Thymus (tissue), 11 donors: ENCODE measurements around the gene VEZT. TPM values are rescaled to one million over a fixed set of nuclear protein-coding genes. Genes with fewer than 3 reads are reported as not detected.
"Not testable (repeated sequence)": the region's sequence is repeated elsewhere in the genome, so short reads cannot be mapped to it uniquely, and the experiment has no call there.

Experiments
- DNase-seq, 9 donors: peaks; one replicate each; pipeline ENCODE4 v3.0.0-alpha.2; 2013; ENCODE audit warnings: low spot score in 9 of 9, low read depth in 6 of 9, missing footprints in 1 of 9
- H3K27ac ChIP-seq, 2 donors: one replicate each; pipeline ENCODE4 v1.5.1; 2013; ENCODE audit warnings: control low read depth in 1 of 2, low read depth in 1 of 2, low read length in 1 of 2, mild to moderate bottlenecking in 1 of 2, moderate library complexity in 1 of 2
- H3K27me3 ChIP-seq, 2 donors: one replicate each; pipeline ENCODE4 v1.5.1; 2013; ENCODE audit warnings: low read length in 1 of 2; ENCODE audit not compliant: control insufficient read depth in 2 of 2, insufficient read depth in 1 of 2
- H3K36me3 ChIP-seq, 2 donors: one replicate each; pipeline ENCODE4 v1.5.1; 2013; ENCODE audit warnings: low read length in 1 of 2, mild to moderate bottlenecking in 1 of 2, moderate library complexity in 1 of 2; ENCODE audit not compliant: control insufficient read depth in 2 of 2, insufficient read depth in 2 of 2
- H3K4me1 ChIP-seq, 2 donors: one replicate each; pipeline ENCODE4 v1.5.1; 2013; ENCODE audit warnings: low read length in 2 of 2; ENCODE audit not compliant: control insufficient read depth in 2 of 2, insufficient read depth in 2 of 2
- H3K4me3 ChIP-seq, 2 donors: one replicate each; pipeline ENCODE4 v1.5.1; 2013; ENCODE audit warnings: low read length in 2 of 2, control low read depth in 1 of 2, mild to moderate bottlenecking in 1 of 2
- H3K9me3 ChIP-seq, 2 donors: one replicate each; pipeline ENCODE4 v1.5.1; 2013; ENCODE audit warnings: low read length in 1 of 2, mild to moderate bottlenecking in 1 of 2; ENCODE audit not compliant: control insufficient read depth in 2 of 2, insufficient read depth in 1 of 2
- WGBS: extraction: QIAGEN DNeasy Blood & Tissue Kit; methylation state at CpG from one replicate; pipeline ENCODE4 v1.1.7; 2013; 5-methylcytosine and 5-hydroxymethylcytosine counted together
- polyA plus RNA-seq: library from polyadenylated mRNA; stranded (reverse); fragments of 200-250 nt; gene quantifications from one replicate; pipeline ENCODE4 v1.2.3, GENCODE V29; 2013
- total RNA-seq: library from RNA; stranded (reverse); fragments of 120-200 nt; gene quantifications from one replicate; pipeline ENCODE4 v1.2.4, GENCODE V29; 2013
- donor health status: healthy.

Gene VEZT
- total and polyA plus RNA-seq, 2 donors: 51.4 to 54.4 TPM

GRCh38 chr12:95324246-95324645 lies 106.6 kb downstream of the VEZT start:
- not testable (repeated sequence) for DNase-seq
- 94% methylated on average over 7 of the region's 7 CpGs for WGBS

GRCh38 chr12:95325501-95325900 lies 107.9 kb downstream of the VEZT start:
- Histone ChIP-seq H3K36me3 (no peaks in the 10 kb centered on the region), H3K4me3 (no peak overlapping the region), H3K9me3 (no peaks in the 10 kb centered on the region), H3K27me3 (no peaks in the 10 kb centered on the region), H3K27ac (no peak overlapping the region), H3K4me1 (no peaks in the 10 kb centered on the region)
- 99% methylated on average over 4 of the region's 4 CpGs for WGBS
- no peak for DNase-seq

More at GRCh38 chr12:95324246-95324645, 106.6 kb downstream of the VEZT start:
- H3K27ac ChIP-seq, H3K9me3 ChIP-seq, H3K4me3 ChIP-seq, H3K27me3 ChIP-seq, H3K4me1 ChIP-seq, H3K36me3 ChIP-seq: not testable (repeated sequence)

- DNase-seq: no peak
- Histone ChIP-seq H3K27me3 (no peaks in the 10 kb centered on the region), H3K4me3 (no peak overlapping the region), H3K27ac (no peak overlapping the region), H3K4me1 (no peaks in the 10 kb centered on the region), H3K9me3 (no peaks in the 10 kb centered on the region), H3K36me3 (no peaks in the 10 kb centered on the region)
- 80% methylated on average over 1 of the region's 1 CpG for WGBS
These were observed 108.8 kb downstream of the VEZT start for GRCh38 chr12:95326445-95326844.

DNA sequence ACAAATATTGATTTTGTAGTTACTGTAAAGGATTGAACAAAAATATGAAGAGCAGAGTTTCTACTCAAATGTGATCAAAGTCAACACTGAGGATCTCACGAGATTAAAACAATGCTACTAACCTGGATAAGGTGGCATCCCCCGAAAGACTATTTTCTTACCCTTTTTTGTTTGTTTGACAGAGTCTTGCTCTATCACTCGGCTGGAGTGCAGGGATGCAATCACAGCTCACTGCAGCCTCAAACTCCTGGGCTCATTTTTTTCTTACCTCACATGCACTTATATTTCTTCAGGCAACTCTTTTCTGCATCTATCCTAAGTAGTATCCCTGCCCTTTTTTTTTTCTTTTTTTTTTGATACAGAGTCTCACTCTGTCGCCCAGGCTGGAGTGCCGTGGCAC lies 109.2 kb downstream of the VEZT start:
- no peak for DNase-seq
- WGBS: 95% methylated on average over 5 of the region's 5 CpGs
- Histone ChIP-seq H3K27me3 (no peaks in the 10 kb centered on the region), H3K4me3 (no peak overlapping the region), H3K27ac (no peak overlapping the region), H3K9me3 (no peaks in the 10 kb centered on the region), H3K36me3 (no peaks in the 10 kb centered on the region), H3K4me1 (no peaks in the 10 kb centered on the region)

DNA sequence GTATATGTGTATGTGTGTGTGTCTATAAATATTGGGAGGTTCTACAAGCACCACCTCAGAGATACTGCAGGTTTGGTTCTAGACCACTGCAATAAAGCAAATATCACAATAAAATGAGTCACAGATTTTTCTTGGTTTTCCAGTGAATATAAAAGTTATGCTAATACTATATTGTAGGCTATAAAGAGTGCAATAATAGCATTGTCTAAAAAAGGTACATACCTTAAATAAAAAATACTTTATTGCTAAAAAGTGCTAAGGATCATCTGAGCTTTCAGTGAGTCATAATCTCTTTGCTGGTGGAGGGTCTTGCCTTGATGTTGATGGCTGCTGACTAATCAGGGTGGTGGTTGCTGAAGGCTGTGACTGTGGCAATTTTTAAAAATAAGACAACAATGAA lies 111.1 kb downstream of the VEZT start:
- no peak overlapping the region for H3K27ac ChIP-seq
- H3K4me1 ChIP-seq: peaks cover 0 to under 1% of the 10 kb centered on the region in 2 donors
- no peak overlapping the region for H3K4me3 ChIP-seq
- no peaks in the 10 kb centered on the region for H3K36me3 ChIP-seq
- H3K27me3 ChIP-seq: no peaks in the 10 kb centered on the region
- H3K9me3 ChIP-seq: no peaks in the 10 kb centered on the region
- no peak for DNase-seq

DNA sequence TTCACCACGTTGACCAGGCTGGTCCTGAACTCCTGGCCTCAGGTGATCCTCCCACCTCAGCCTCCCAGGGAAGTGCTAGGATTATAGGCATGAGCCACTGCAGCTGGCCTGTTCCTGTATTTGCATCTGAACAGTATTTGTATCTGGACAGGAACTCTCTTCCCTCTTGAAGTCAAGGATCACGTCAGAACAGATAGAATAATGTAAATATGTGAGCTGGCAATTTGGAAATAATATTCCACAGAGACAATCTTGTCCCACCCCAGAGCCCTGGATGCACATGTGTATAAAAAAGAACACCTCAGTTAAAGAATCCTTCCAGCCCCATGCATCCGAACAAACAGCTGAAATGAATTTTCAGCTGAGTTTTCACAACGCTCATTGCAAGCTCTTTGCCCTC lies 118.3 kb downstream of the VEZT start:
- Histone ChIP-seq H3K36me3 (no peaks in the 10 kb centered on the region), H3K9me3 (no peaks in the 10 kb centered on the region), H3K27me3 (no peaks in the 10 kb centered on the region), H3K4me3 (no peak overlapping the region), H3K4me1 (peaks cover 0 to 13% of the 10 kb centered on the region in 2 donors), H3K27ac (no peak overlapping the region)
- DNase-seq: no peak
- 94% methylated on average over 4 of the region's 4 CpGs for WGBS

- no peak overlapping the region for H3K27ac ChIP-seq
- WGBS: 82% methylated on average over 10 of the region's 10 CpGs
- H3K4me1 ChIP-seq: peaks cover 0 to 13% of the 10 kb centered on the region in 2 donors
- no peaks in the 10 kb centered on the region for H3K27me3 ChIP-seq
- peak in 1 of 9 donors; percentile 22 for DNase-seq
- H3K36me3 ChIP-seq: no peaks in the 10 kb centered on the region
- no peak overlapping the region for H3K4me3 ChIP-seq
- H3K9me3 ChIP-seq: no peaks in the 10 kb centered on the region
These were observed 118.9 kb downstream of the VEZT start for GRCh38 chr12:95336387-95337067.

DNA sequence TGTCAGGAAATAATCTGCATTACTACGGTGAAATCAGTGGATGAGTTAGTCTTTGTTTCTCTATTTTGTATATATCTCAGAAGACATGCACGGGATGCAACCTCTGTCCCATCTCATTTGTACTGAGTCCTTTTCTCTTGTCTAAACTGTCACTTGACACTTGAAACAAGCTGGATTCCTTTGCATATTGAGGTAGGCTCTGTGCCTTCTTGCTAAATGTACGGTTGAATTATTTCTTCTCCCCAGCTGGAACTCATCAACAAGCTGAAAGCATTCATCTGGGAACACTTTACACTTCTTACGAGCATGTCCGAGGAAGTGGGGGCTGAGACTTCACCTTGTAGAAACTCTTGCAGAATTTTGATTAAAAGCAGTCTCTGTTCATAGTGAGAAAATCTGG lies 119.5 kb downstream of the VEZT start:
- no peak for DNase-seq
- WGBS: 91% methylated on average over 5 of the region's 5 CpGs
- Histone ChIP-seq H3K27ac (no peak overlapping the region), H3K36me3 (no peaks in the 10 kb centered on the region), H3K9me3 (no peaks in the 10 kb centered on the region), H3K27me3 (no peaks in the 10 kb centered on the region), H3K4me3 (no peak overlapping the region), H3K4me1 (peaks cover 0 to 13% of the 10 kb centered on the region in 2 donors)

DNA sequence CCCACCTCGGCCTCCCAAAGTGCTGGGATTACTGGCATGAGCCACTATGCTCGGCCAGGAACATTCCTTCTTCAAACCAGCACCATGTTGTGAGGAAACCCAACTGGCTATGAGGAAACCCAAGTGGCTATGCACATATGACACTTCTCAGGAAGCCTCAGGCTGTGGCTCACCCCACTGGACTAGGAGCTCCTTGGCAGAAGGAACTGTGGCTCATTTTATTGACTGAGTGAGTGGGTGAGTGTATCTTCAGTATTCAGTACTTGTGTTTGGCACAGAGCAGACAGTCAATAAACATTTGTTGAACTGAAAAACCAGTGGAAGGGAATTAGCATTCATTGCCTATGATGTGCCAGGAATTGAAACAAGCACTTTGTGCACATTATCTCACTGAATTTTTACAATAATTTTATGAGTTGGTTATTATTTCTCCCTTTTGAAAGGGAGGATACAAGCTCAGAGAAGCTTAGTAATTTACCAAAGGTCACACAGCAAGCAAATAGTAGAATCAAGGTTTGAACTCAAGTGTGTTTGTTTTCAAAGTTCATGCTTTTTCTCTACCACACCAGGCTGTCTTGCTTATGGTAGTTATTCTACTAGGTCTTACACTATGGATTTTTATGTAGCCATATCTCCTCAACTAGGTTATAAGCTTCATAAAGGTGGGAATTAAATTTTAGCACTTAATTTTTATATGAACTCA lies 121.6 kb downstream of the VEZT start:
- Histone ChIP-seq H3K4me1 (peaks cover 0 to 8% of the 10 kb centered on the region in 2 donors), H3K27ac (no peak overlapping the region), H3K9me3 (no peaks in the 10 kb centered on the region), H3K4me3 (no peak overlapping the region), H3K27me3 (no peaks in the 10 kb centered on the region), H3K36me3 (no peaks in the 10 kb centered on the region)
- DNase-seq: no peak
- WGBS: 98% methylated on average over 2 of the region's 2 CpGs
